Gastrocnemius medialis (tissue), 4 donors: ENCODE data around the gene TREML1.

Experiments
- CTCF ChIP-seq, 5 experiments: fragments of 450-650 bp in 3 of 5; fragments of 200-600 bp in 2 of 5; sonication (generic) in 2 of 5; IDR thresholded peaks in 4 of 5; conservative IDR thresholded peaks in 1 of 5; 1 replicate in 4 of 5; 2 replicates in 1 of 5; pipeline ENCODE4 v1.5.1; 2016 to 2019; ENCODE audit warnings: antibody characterized with exemption in 5 of 5, mild to moderate bottlenecking in 3 of 5, moderate library complexity in 3 of 5
- POLR2A ChIP-seq, 2 donors: fragments of 450-650 bp; IDR thresholded peaks; one replicate each; pipeline ENCODE4 v1.6.1; 2017; ENCODE audit warnings: antibody characterized with exemption in 2 of 2, mild to moderate bottlenecking in 2 of 2, moderate library complexity in 2 of 2

DNA sequence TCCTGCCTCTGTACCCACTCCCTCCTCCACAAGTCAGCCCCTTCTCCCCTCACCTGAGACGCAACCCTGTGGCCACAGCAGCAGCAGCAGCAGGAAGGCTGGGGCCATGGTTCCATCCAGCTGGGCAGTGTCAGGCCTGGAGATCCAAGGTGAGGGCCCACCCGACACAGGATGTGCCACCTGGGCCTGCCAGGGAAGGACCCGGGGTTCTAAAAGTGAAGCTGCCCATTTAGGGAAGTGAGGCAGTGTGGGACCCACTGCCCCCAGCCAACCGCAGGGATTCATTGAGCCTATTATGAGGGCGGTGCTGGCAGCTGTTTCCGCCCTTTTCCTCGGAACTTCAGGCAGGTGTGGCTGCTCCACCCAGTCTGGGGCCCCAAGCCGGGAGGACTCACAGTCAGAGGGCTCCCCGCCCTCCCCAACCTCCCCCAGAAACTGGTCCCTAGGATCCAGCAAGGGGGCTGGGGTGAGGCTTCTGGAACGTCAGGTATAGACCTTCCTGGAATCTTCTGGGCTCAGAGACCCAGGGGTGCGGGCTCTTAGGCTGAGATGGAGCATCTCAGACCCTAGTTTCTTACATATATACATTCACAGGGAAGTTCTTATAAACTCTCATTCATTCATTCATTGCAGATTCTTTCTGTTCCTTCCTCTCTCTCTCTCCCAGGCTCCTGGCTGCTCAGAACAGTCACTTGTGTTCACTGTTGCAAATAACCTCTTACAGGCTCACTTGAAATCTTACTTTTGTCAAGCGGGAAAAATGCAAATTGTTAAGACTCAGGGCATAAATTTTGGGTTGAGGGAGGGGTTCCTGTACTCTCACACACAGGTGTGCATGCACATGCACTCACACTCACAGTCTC, 47.0 kb upstream of the TREML1 start, which contains the start of gene TREML2:
- no peak for TF ChIP-seq CTCF (IDR thresholded peaks at IDR 0.05 in 4 of 5, conservative IDR thresholded peaks at IDR 0.05 in 1 of 5)
- TF ChIP-seq POLR2A (IDR thresholded peaks at IDR 0.05), result no peak
